GM12878 (cell line): ENCODE data around the gene DARS1. TPM values are rescaled to one million over a fixed set of nuclear protein-coding genes. Genes with fewer than 3 reads are reported as not detected.
A peak's percentile ranks its signal among the peaks of the same experiment; 100 is the strongest.

ENCODE experiments used
- BCLAF1 ChIP-seq: fragments of 450-650 bp; IDR thresholded peaks from 2 replicates; pipeline ENCODE4 v1.6.1; 2017; ENCODE audit warnings: antibody characterized with exemption, mild to moderate bottlenecking, moderate library complexity
- CBFB ChIP-seq: IDR thresholded peaks from 2 replicates; pipeline ENCODE4 v1.6.1; 2016; ENCODE audit warnings: antibody characterized with exemption, low read depth
- CBX3 ChIP-seq: fragments of 200-600 bp; sonication (generic); IDR thresholded peaks from 2 replicates; pipeline ENCODE4 v1.6.1; 2016; ENCODE audit warnings: low read depth, borderline replicate concordance
- CBX5 ChIP-seq: sonication (generic); IDR thresholded peaks from 2 replicates; pipeline ENCODE4 v1.6.1; 2016; ENCODE audit warnings: low read depth, moderate library complexity, mild to moderate bottlenecking, inconsistent platforms
- CHD4 ChIP-seq: fragments of 200-600 bp; sonication (generic); IDR thresholded peaks from 2 replicates; pipeline ENCODE4 v1.6.1; 2016; ENCODE audit warnings: mild to moderate bottlenecking
- E4F1 ChIP-seq: fragments of 450-650 bp; IDR thresholded peaks from 2 replicates; pipeline ENCODE4 v1.6.1; 2018; ENCODE audit warnings: borderline replicate concordance, mild to moderate bottlenecking; ENCODE audit not compliant: partially characterized antibody
- ESRRA ChIP-seq: IDR thresholded peaks from 2 replicates; pipeline ENCODE4 v1.6.1; 2012; ENCODE audit warnings: mild to moderate bottlenecking, low read length, improper control_type of control experiment
- HDAC2 ChIP-seq: fragments of 200-600 bp; sonication (generic); IDR thresholded peaks from 2 replicates; pipeline ENCODE4 v1.6.1; 2017
- JUNB ChIP-seq: IDR thresholded peaks from 2 replicates; pipeline ENCODE4 v1.6.1; 2016; ENCODE audit warnings: antibody characterized with exemption, mild to moderate bottlenecking
- MEF2A ChIP-seq: IDR thresholded peaks from 2 replicates; pipeline ENCODE4 v1.6.1; 2011; ENCODE audit warnings: low read depth, mild to moderate bottlenecking, low read length, moderate library complexity; ENCODE audit not compliant: insufficient read depth
- NFIC ChIP-seq: IDR thresholded peaks from 2 replicates; pipeline ENCODE4 v1.6.1; 2012; ENCODE audit warnings: low read depth, mild to moderate bottlenecking, inconsistent platforms, low read length, moderate library complexity
- NFYA ChIP-seq: IDR thresholded peaks from 2 replicates; pipeline ENCODE4 v1.6.1; 2011; ENCODE audit warnings: low read depth, mild to moderate bottlenecking, low read length, improper control_type of control experiment, borderline replicate concordance
- NFYB ChIP-seq: IDR thresholded peaks from 2 replicates; pipeline ENCODE4 v1.6.1; 2011; ENCODE audit warnings: low read depth, mild to moderate bottlenecking, low read length, improper control_type of control experiment, moderate library complexity; ENCODE audit not compliant: insufficient read depth
- PAX5 ChIP-seq: IDR thresholded peaks from 2 replicates; pipeline ENCODE4 v1.6.1; 2011; ENCODE audit warnings: low read depth, low read length, borderline replicate concordance
- POLR2A ChIP-seq: IDR thresholded peaks from 2 replicates; pipeline ENCODE4 v1.6.1; 2011; ENCODE audit warnings: low read depth, mild to moderate bottlenecking, low read length
- RB1 ChIP-seq: fragments of 450-650 bp; formaldehyde crosslinking; IDR thresholded peaks from 2 replicates; pipeline ENCODE4 v1.6.1; 2017; ENCODE audit warnings: mild to moderate bottlenecking, borderline replicate concordance
- RELB ChIP-seq: fragments of 450-650 bp; IDR thresholded peaks from 2 replicates; pipeline ENCODE4 v1.6.1; 2017; ENCODE audit warnings: low read depth, mild to moderate bottlenecking, moderate library complexity
- SKIL ChIP-seq: fragments of 450-650 bp; IDR thresholded peaks from 2 replicates; pipeline ENCODE4 v1.6.1; 2017; ENCODE audit warnings: mild to moderate bottlenecking, low read depth, inconsistent platforms; ENCODE audit not compliant: poor library complexity, severe bottlenecking
- SMARCA5 ChIP-seq: fragments of 450-650 bp; IDR thresholded peaks from 2 replicates; pipeline ENCODE4 v1.6.1; 2017; ENCODE audit warnings: mild to moderate bottlenecking
- TBL1XR1 ChIP-seq: IDR thresholded peaks from 2 replicates; pipeline ENCODE4 v1.6.1; 2012; ENCODE audit warnings: low read depth, low read length, improper control_type of control experiment
- TCF3 ChIP-seq: IDR thresholded peaks from 2 replicates; pipeline ENCODE4 v1.6.1; 2012; ENCODE audit warnings: low read depth, mild to moderate bottlenecking, low read length, borderline replicate concordance; ENCODE audit not compliant: insufficient read depth
- ZSCAN29 ChIP-seq: fragments of 450-650 bp; IDR thresholded peaks from 2 replicates; pipeline ENCODE4 v1.6.1; 2017; ENCODE audit warnings: mild to moderate bottlenecking, moderate library complexity
- polyA plus RNA-seq, 11 experiments: library from polyadenylated mRNA; depleted of rRNA in 4 of 11; unstranded in 6 of 11; stranded (reverse) in 5 of 11; fragments of >200 nt; fragmentation: Nextera tagmentation in 4 of 11; fragmentation: Illumina TruSeq in 1 of 11; extraction: Ambion mirVana in 4 of 11; extraction: Trizol in 1 of 11; gene quantifications; 1 replicate in 1 of 11; 2 replicates in 10 of 11; pipeline versions ENCODE4 v1.2.1 to v1.2.3, GENCODE V29; 2011 to 2016; ENCODE audit warnings: inconsistent platforms in 2 of 11, missing spikeins in 2 of 11, low read depth in 1 of 11
- total RNA-seq, 4 experiments: library from RNA; depleted of rRNA in 3 of 4; stranded (reverse); fragments of >200 nt in 3 of 4; fragmentation: Illumina TruSeq in 1 of 4; extraction: Trizol in 1 of 4; gene quantifications; 2 replicates each; pipeline versions ENCODE4 v1.2.1 to v1.2.3, GENCODE V29; 2013 to 2021

The DARS1 gene
- total and polyA plus RNA-seq, 10 of the 15 experiments (the other 5 are each of a cell fraction or from before 2014, with no cell fraction given): 91.0 to 387 (median 137) TPM

GRCh38 chr2:136005462-136006196 is 20.2 kb upstream of the DARS1 start (continued):
- TF ChIP-seq RELB (peak; percentile 82), CHD4 (no peak), RB1 (no peak), TBL1XR1 (no peak), CBFB (peak; percentile 63; the same call in 1 of the 2 replicates), BCLAF1 (no peak), JUNB (peak; percentile 84), SMARCA5 (no peak), E4F1 (no peak), ZSCAN29 (no peak), NFIC (peak; percentile 92), NFYA (no peak), CBX3 (no peak), SKIL (peak; percentile 91), CBX5 (no peak), TCF3 (peak; percentile 84; the same call in 1 of the 2 replicates), ESRRA (no peak), HDAC2 (no peak), PAX5 (peak; percentile 40; the same call in 1 of the 2 replicates), POLR2A (no peak), NFYB (no peak), MEF2A (0 out of 2 replicates have a peak, but pooled peaks have one; percentile 29)
